Cardiac fibroblast (primary cell): ENCODE data around the gene PHOSPHO1.

Experiments
- DNase-seq, 2 donors: peaks; one replicate each; pipeline versions ENCODE4 v3.0.0 to v3.0.0-alpha.2; 2010; ENCODE audit warnings: low read depth in 2 of 2
- H3K4me3 ChIP-seq, 2 donors: replicated peaks in 1 of 2; 1 replicate in 1 of 2; 2 replicates in 1 of 2; pipeline ENCODE4 v1.5.1; 2011; ENCODE audit warnings: low read depth in 2 of 2, low read length in 2 of 2, mild to moderate bottlenecking in 2 of 2, moderate library complexity in 1 of 2
- TF ChIP-seq, protein P1 (sequence below): IDR thresholded peaks from one replicate; pipeline ENCODE4 v1.5.1; 2011; ENCODE audit warnings: low read depth, mild to moderate bottlenecking, low read length, inconsistent platforms

Gene PHOSPHO1

DNA sequence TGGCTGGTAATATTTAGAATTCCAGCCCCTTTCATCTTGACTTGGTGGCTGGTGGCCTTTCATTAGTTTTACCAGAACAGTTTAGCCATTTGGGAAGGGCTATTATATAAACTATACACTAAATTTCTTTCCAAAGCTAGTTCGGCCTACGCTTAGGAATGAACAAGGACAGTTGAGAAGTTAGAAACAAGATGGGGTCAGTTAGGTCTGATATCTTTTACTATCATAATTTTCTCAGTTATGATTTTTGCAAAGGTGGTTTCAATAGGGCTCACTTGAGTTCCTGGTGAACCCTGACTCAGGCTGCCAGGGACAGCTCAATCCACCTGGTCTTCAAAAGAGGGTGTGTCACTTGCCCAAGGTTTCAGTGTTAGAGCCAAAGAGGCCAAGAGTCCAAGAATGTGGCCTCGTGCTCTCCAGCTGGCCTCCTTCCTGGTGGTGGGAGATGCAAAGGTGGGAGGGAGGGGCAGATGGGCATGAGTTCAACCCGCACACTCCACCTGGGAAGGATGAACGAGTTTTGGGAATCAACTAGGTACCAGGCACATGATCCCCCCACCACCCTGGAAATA is 4.0 kb upstream of the PHOSPHO1 start:
- DNase-seq = no peak
- TF ChIP-seq, protein P1, sequence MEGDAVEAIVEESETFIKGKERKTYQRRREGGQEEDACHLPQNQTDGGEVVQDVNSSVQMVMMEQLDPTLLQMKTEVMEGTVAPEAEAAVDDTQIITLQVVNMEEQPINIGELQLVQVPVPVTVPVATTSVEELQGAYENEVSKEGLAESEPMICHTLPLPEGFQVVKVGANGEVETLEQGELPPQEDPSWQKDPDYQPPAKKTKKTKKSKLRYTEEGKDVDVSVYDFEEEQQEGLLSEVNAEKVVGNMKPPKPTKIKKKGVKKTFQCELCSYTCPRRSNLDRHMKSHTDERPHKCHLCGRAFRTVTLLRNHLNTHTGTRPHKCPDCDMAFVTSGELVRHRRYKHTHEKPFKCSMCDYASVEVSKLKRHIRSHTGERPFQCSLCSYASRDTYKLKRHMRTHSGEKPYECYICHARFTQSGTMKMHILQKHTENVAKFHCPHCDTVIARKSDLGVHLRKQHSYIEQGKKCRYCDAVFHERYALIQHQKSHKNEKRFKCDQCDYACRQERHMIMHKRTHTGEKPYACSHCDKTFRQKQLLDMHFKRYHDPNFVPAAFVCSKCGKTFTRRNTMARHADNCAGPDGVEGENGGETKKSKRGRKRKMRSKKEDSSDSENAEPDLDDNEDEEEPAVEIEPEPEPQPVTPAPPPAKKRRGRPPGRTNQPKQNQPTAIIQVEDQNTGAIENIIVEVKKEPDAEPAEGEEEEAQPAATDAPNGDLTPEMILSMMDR = no peak
- no peak overlapping the region for H3K4me3 ChIP-seq

DNA sequence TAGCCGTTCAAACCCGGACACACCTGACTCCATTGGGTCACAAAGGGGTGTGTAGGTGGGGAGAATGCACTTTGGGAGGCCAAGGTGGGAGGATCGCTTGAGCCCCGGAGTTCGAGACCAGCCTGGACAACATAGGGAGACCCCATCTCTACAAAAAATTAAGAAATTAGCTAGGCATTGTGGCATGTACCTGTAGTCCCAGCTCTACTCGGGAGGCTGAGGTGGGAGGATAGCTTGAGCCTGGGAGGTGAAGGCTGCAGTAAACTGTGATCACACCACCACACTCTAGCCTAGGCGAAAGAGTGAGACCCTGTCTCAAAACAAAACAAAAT is 942 bp upstream of the PHOSPHO1 start:
- H3K4me3 ChIP-seq = no peak overlapping the region
- no peak for DNase-seq
- TF ChIP-seq, protein P1 = no peak

DNA sequence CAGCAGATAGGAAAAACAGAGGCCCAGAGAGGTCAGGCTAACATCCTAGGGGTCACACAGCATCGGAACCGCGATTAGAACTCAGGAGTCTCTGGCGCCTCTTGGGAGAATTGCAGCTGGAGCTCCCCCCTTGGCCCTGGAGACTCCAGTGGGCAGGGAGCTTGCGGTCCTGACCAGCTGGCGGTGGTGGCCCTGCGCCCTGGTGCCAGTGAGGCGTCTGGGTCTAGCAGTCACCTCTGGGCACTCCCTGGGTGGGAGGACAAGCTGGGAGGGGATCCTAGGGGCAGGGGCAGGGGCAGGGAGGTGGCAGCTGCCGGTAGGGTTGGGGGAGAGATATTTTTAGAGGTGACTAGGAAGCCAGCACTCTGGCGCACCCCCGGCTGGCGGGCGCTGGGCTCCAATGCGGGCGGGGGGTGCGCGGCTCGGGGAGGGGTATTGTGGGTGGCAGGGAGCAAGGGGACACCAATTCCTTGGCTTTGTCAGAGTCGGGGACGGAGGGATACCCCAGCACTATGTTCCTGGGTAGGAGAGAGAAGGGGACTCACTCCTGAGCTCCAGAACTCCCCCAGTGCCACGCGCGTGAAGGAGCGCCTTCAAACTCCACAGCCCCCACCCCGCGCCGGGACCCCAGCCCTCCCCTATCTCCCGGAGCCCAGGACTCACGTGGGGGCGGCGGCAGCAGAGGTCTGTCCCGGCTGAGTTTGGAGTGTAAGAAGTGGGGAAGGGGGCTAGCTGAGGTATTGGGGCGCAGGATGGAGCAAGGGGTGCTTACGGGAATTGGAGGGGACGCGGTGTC is 584 bp downstream of the PHOSPHO1 start:
- TF ChIP-seq, protein P1 = no peak
- no peak for DNase-seq
- H3K4me3 ChIP-seq = peak overlapping the region; percentile 67 to 78

DNA sequence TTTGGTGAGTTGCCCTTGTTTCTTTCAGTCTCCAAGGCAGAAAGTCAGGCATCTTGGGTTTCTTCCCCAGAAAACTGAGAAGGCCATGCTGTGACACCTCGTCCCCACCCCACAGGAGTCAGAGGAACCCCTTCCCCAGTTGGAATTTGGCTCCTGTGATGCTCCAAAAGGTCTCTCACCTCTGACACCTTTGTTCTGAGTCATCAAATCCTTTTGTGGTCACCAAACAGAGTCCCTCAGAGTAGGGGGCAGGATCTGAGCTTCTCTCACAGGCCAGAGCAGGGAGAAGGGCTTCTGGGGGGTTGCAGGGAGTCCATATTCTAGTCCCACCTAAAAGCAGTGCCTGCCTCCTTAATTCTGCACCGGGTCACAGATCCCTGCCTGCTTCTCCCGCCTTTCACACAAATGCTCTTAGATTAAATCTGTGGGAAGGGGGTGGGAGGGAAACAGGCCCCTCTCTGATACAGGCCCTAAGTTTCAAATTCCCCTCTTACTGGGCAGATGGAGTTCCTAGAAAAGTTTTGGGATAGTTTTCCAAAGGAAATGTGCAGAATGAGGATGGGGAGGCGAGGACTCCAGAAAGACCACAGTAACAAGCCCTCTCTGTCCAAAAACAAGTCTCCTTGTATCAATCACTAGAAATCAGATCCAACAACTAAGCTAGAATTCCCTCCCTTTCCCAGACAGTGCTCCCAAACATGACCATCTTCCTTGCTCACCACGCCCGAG is 1.3 kb downstream of the PHOSPHO1 start:
- TF ChIP-seq, protein P1 = no peak
- no peak for DNase-seq
- no peak overlapping the region for H3K4me3 ChIP-seq

DNA sequence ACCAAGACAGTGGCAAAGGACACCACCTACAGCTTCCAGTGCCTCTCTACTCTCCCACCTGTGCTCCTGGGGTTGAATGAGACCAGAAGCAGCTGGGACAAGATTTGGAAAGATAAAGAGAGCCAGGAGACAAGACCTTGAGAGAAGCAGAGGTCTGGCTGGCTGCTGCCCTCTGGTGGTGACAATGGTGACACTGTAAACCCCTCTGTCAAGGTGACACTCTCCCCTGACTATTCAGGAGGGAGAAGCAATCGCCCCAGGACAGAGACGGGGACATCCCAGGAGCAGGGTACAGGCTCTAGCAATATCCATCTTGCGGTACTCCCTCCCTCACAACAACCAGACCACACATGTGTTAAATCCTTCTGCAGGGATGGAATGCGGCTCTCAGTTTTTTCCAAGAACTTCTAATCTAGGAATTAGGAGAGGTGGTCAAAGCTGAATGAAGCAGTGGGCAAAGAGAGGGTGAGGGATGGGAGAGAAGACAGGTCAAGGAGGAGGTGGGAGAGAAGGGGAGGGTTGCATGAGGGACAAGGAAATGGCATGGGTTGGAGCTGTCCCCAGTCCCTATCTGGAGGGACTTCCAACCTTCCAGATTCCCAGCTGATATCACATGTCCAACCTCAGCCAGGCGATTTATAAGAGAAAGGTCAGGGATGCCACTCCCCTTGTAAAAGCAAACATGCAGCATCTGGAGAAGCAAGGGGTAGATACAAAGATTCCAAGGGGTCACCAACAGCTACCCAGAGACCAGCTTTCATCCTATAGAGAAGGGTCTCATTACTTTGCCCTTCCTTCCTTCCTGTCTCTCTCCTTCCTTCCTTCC is 2.9 kb downstream of the PHOSPHO1 start:
- DNase-seq = peak; percentile 66 to 73
- TF ChIP-seq, protein P1 = peak; percentile 85
- no peak overlapping the region for H3K4me3 ChIP-seq

DNA sequence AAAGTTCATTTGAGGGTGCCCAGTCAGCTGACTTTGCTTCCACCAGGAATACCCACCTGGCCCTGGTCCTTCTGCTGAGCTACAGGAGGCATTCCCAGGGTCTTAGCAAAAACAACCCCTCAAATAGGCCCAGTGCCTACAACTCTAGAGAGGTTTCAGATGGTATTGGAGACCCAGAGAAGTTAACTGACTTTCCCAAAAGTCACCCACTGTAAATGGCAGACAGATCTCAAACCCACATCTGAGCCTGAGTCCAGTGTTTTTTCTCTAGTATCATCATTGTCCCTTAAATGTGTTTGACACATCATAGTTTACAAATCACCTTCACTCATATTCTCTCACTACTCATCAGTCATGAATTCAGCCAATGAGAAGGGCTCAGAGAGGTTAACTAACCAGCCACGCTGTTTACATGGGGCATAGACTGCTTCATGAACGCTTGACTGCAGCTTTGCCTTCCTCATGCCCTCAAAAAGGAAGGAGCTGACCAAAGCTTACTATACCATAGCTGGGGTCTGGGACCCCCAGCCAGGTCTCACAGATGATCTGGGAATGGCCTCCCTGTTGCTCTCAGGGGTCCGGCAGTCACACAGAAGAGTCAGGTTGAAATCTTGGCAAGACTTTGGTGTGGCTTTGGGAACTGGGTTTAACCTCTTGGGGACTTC is 3.7 kb downstream of the PHOSPHO1 start:
- TF ChIP-seq, protein P1 = no peak
- H3K4me3 ChIP-seq = no peak overlapping the region
- no peak for DNase-seq
